Naive B cell (primary cell): Measurements from ENCODE around the gene SCIN. TPM values are rescaled to one million over a fixed set of nuclear protein-coding genes. Genes with fewer than 3 reads are reported as not detected.
"Not testable (repeated sequence)": the region's sequence is repeated elsewhere in the genome, so short reads cannot be mapped to it uniquely, and the experiment has no call there.

Experiments used
- ATAC-seq, 2 donors: fragments of 150-1000 bp; cut with Tn5 transposase; 2 replicates each; pipeline ENCODE4 v1.10.0; 2021; ENCODE audit warnings: low read depth in 2 of 2, mild to moderate bottlenecking in 2 of 2, moderate library complexity in 2 of 2
- DNase-seq: peaks from one replicate; pipeline ENCODE4 v3.0.0; 2022
- H3K27ac Mint-ChIP-seq, 6 donors: one replicate each; pipeline ENCODE4 v1.8.0; 2020 to 2022; ENCODE audit warnings: mild to moderate bottlenecking in 6 of 6, mixed read lengths in 6 of 6, moderate library complexity in 5 of 6, inconsistent platforms in 2 of 6
- H3K27me3 Mint-ChIP-seq, 3 donors: one replicate each; pipeline ENCODE4 v1.8.0; 2021 to 2022; ENCODE audit warnings: mixed read lengths in 3 of 3, mild to moderate bottlenecking in 1 of 3
- H3K36me3 Mint-ChIP-seq, 2 donors: one replicate each; pipeline ENCODE4 v1.8.0; 2020 to 2022; ENCODE audit warnings: mixed read lengths in 2 of 2, inconsistent platforms in 1 of 2, mild to moderate bottlenecking in 1 of 2
- H3K4me1 Mint-ChIP-seq, 3 donors: one replicate each; pipeline ENCODE4 v1.8.0; 2020 to 2022; ENCODE audit warnings: mixed read lengths in 3 of 3, inconsistent platforms in 1 of 3, mild to moderate bottlenecking in 1 of 3, moderate library complexity in 1 of 3
- H3K4me3 Mint-ChIP-seq, 8 donors: one replicate each; pipeline ENCODE4 v1.8.0; 2020 to 2022; ENCODE audit warnings: mild to moderate bottlenecking in 8 of 8, mixed read lengths in 8 of 8, moderate library complexity in 8 of 8, inconsistent platforms in 2 of 8
- H3K9me3 Mint-ChIP-seq, 7 donors: one replicate each; pipeline ENCODE4 v1.8.0; 2020 to 2022; ENCODE audit warnings: mixed read lengths in 7 of 7, mild to moderate bottlenecking in 5 of 7, inconsistent platforms in 2 of 7, moderate library complexity in 1 of 7
- polyA plus RNA-seq, 6 donors: library from polyadenylated mRNA; unstranded; fragments of 300-500 nt; fragmentation: Illumina TruSeq; gene quantifications; one replicate each; pipeline ENCODE4 v1.2.3, GENCODE V29; 2021; ENCODE audit warnings: low read depth in 6 of 6

SCIN gene
- under 1 TPM in 3 of 6 donors, not detected in 3; 0.11 to 0.48 (median 0.33) TPM for polyA plus RNA-seq

DNA sequence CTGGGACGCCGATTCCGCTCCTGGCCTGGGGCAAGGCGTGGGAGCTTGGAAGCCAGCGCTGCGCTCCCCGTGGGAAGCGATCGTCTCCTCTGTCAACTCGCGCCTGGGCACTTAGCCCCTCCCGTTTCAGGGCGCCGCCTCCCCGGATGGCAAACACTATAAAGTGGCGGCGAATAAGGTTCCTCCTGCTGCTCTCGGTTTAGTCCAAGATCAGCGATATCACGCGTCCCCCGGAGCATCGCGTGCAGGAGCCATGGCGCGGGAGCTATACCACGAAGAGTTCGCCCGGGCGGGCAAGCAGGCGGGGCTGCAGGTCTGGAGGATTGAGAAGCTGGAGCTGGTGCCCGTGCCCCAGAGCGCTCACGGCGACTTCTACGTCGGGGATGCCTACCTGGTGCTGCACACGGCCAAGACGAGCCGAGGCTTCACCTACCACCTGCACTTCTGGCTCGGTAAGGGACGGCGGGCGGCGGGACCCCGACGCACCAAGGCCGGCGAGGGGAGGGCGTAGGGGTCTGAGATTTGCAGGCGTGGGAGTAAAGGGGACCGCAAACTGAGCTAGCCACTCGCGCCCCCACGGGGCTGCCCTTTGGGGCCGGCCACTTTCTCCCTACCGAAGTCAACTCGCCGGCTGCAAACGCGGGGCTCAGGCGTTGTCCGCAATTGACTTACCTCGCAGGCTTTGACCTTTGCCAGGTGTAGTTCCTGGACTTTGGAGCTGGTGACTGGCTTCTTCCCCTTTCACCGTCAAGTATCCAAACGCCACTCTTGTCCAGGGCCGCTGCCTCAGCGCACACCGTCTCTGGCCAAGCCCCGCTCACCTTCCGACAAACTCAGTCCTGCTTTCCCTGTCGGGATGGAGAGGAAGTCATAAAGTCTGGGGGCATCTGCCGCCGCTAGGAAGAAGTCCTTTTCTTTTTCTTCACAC, at the start of gene SCIN:
Gene SCIN (plus strand): TSS at position 187 of the 928 bp plus-strand sequence. CDS start 67 bp downstream, at position 254.
- Mint-ChIP-seq H3K27ac (peak within 1 kb of the TSS in 2 of 6 donors; percentile 8 to 86), H3K36me3 (peaks cover 0 to 4% of the 10 kb centered on the region in 2 donors), H3K4me1 (peaks cover 12 to 26% (median 20%) of the 10 kb centered on the region in 3 donors), H3K27me3 (peaks cover 48 to 52% (median 49%) of the 10 kb centered on the region in 3 donors), H3K9me3 (no peaks in the 10 kb centered on the region), H3K4me3 (peak within 1 kb of the TSS; percentile 46 to 96 (median 84))
- ATAC-seq (peak; percentile 67 to 70), DNase-seq (peak; percentile 12)

DNA sequence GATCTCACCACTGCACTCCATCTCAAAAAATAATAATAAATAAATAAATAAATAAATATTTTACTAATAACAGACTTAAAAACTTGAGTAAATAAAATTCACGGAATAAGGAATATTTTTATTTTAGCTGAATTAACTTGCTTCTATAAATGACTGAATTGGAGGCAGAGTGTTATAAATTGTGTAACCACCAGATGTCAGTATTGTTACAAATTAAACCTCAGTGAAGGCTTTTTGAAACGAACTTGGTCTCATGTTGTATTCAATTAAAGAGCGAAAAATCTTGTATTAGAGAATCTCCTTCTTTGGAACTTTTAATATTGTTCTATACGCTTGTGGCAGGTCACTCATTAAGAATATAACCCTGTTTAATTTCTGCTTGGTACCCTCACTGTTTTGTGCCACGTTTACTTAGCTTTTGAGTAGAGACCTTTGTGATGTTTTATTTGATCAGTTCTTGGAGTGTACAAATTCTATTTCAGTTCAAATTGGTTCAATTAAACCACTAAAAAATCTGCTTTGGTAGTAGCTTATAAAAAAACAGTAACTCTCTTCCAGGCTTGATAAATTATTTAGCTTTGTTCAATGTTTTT, 45.6 kb upstream of the SCIN start:
- ATAC-seq, result no peak
- Mint-ChIP-seq H3K27me3 (peaks cover 15 to 36% (median 27%) of the 10 kb centered on the region in 3 donors), H3K27ac (no peak overlapping the region), H3K4me1 (no peaks in the 10 kb centered on the region), H3K4me3 (no peak overlapping the region), H3K9me3 (peaks cover 0 to 2% (median 0%) of the 10 kb centered on the region in 7 donors), H3K36me3 (no peaks in the 10 kb centered on the region)
- peak; percentile 12 for DNase-seq

DNA sequence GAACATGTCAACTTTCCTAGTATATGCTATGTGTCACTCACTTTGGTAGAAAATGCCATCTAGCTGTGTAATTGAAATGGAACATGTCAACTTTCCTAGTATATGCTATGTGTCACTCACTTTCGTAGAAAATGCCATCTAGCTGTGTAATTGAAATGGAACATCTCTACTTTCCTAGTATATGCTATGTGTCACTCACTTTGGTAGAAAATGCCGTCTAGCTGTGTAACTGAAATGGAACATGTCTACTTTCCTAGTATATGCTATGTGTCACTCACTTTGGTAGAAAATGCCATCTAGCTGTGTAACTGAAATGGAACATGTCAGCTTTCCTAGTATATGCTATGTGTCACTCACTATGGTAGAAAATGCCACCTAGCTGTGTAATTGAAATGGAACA, 43.8 kb upstream of the SCIN start:
- H3K36me3 Mint-ChIP-seq, H3K4me1 Mint-ChIP-seq, H3K27ac Mint-ChIP-seq, H3K9me3 Mint-ChIP-seq, H3K4me3 Mint-ChIP-seq, DNase-seq, ATAC-seq: not testable (repeated sequence)
- peaks cover 8 to 24% (median 18%) of the 10 kb centered on the region in 3 donors for H3K27me3 Mint-ChIP-seq

DNA sequence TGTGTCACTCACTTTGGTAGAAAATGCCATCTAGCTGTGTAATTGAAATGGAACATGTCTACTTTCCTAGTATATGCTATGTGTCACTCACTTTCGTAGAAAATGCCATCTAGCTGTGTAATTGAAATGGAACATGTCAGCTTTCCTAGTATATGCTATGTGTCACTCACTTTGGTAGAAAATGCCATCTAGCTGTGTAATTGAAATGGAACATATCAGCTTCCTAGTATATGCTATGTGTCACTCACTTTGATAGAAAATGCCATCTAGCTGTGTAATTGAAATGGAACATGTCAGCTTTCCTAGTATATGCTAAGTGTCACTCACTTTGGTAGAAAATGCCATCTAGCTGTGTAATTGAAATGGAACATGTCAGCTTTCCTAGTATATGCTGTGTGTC, 42.9 kb upstream of the SCIN start:
- not testable (repeated sequence) for H3K27ac Mint-ChIP-seq, H3K36me3 Mint-ChIP-seq, ATAC-seq, DNase-seq, H3K9me3 Mint-ChIP-seq, H3K4me1 Mint-ChIP-seq, H3K4me3 Mint-ChIP-seq
- peaks cover 10 to 26% (median 15%) of the 10 kb centered on the region in 3 donors for H3K27me3 Mint-ChIP-seq

DNA sequence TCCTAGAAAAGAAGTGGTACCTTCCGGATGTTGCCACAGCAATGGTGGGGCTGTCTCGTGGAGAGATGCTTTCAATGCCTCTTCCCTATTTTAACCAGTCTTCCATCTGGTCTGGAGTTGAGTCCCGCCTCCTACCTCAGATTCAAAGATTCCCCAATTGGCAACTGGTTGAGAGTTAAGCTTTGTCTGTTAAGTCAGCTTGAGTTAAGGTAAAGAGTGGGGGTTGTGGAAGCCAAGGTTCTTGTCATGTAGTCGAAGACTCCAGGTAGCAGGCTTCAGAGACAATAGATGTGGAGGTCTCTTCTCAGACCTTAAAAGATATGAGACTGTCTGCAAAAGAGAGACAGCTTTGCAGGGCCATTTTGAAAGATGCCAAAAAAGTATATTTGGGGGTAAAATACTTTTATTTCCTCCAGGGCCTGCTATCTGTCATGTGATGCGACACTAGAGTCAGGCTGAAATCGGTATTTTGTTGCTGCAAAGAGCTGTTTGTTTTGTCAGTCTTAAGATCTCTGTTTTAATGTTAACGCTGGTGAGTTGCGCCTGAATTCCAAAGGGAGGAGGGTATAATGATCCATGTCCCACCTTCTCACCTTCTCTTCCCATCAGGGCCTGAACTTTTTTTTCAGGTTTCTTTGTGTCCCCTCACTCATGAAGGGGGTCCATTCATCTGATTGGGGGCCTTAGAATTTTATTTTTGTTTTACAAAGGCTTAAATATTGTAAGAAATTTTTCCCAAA, 40.4 kb upstream of the SCIN start:
- DNase-seq (no peak), ATAC-seq (no peak)
- H3K4me1 Mint-ChIP-seq, result no peaks in the 10 kb centered on the region
- H3K9me3 Mint-ChIP-seq, result peaks cover 0 to 6% (median 0%) of the 10 kb centered on the region in 7 donors
- H3K27me3 Mint-ChIP-seq, result peaks cover 4 to 16% (median 10%) of the 10 kb centered on the region in 3 donors
- no peaks in the 10 kb centered on the region for H3K36me3 Mint-ChIP-seq
- no peak overlapping the region for H3K27ac Mint-ChIP-seq
- H3K4me3 Mint-ChIP-seq, result no peak overlapping the region

DNA sequence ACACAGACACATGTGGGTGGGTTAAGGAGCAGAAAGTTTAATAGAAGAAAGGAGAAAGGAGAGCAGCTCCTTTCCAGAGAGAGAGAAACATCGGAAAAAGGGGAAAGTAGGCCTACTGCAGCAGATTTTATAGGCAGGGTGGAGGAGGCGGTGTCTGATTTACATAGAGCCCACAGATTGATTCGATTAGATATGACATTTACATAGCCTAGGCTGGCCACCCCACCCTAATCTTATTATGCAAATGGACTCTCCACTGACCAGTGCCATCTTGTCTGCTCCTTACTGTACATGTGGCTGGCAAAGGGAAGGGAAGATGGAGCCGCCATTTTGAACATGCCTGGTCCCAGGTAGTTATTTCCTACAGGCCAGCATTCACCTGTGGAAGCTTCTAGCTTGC, 38.7 kb upstream of the SCIN start:
- H3K36me3 Mint-ChIP-seq, result no peaks in the 10 kb centered on the region
- peaks cover 0 to 6% (median 0%) of the 10 kb centered on the region in 7 donors for H3K9me3 Mint-ChIP-seq
- DNase-seq, result no peak
- peaks cover 4 to 16% (median 10%) of the 10 kb centered on the region in 3 donors for H3K27me3 Mint-ChIP-seq
- no peak overlapping the region for H3K4me3 Mint-ChIP-seq
- no peak for ATAC-seq
- H3K27ac Mint-ChIP-seq, result no peak overlapping the region
- H3K4me1 Mint-ChIP-seq, result no peaks in the 10 kb centered on the region

DNA sequence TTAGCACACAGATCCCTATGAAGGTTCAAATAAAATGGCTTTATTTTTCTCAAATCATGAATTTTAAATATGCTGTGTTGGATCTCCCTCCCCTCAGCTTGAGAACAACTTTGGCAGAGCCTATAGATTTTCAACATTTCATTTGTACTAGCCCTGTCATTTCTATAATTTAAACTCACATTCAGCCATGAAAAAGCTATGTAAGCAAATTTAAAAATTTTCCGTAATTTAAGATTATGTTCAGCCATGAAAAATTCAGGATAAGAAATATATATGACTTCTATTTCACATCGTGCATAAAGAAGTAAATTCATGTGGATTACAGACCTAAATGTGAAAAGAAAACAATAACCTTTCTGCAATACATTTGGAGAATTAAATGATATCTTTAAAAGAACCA, 36.5 kb upstream of the SCIN start:
- no peaks in the 10 kb centered on the region for H3K4me1 Mint-ChIP-seq
- peaks cover 0 to 6% (median 0%) of the 10 kb centered on the region in 7 donors for H3K9me3 Mint-ChIP-seq
- H3K36me3 Mint-ChIP-seq, result no peaks in the 10 kb centered on the region
- no peak for ATAC-seq
- DNase-seq, result no peak
- peaks cover 8 to 20% (median 10%) of the 10 kb centered on the region in 3 donors for H3K27me3 Mint-ChIP-seq
- no peak overlapping the region for H3K4me3 Mint-ChIP-seq
- no peak overlapping the region for H3K27ac Mint-ChIP-seq

DNA sequence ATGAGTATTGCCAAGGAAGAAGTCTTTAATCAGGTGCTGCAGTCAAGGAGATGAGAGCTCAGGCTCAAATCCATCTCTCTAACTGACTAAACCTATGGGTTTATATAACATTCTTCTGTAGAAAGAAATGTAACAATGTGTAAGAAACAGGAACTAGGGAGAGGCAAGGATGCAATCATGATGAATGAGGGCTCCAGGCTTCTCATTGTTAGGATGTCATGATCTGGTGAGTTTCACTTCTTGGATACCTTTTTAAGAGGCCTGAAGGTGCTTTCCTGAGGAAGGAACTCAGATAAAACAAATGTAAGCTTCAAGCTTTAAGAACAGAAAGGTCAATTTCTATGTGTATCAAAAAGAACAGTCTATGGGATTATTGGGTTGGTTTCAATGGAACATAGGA, 30.8 kb upstream of the SCIN start:
- Mint-ChIP-seq H3K9me3 (peaks cover 0 to 9% (median 0%) of the 10 kb centered on the region in 7 donors), H3K36me3 (no peaks in the 10 kb centered on the region), H3K27me3 (peaks cover 5 to 17% (median 8%) of the 10 kb centered on the region in 3 donors), H3K4me1 (no peaks in the 10 kb centered on the region), H3K27ac (no peak overlapping the region), H3K4me3 (no peak overlapping the region)
- ATAC-seq (no peak), DNase-seq (no peak)

DNA sequence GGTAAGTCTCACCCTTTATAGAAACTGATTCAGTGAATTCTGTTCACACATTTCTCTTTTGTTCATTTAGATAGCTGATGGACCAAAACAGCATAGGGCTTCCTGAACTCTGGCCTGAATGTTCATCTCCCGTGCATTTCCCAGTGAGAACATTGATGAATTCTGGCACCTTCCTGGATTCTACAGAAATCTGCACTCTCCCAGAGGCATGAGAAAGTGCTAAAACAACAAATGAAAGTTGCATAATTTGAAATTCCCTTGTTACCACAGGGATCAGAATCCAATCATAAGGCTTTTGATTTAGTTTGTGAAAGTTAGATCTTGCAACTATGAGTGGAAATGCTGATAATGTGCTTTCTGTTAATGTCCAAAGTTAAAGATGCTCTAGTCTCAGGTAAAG, 29.7 kb upstream of the SCIN start:
- Mint-ChIP-seq H3K4me1 (no peaks in the 10 kb centered on the region), H3K36me3 (no peaks in the 10 kb centered on the region), H3K27ac (no peak overlapping the region), H3K4me3 (no peak overlapping the region), H3K9me3 (peaks cover 0 to 5% (median 0%) of the 10 kb centered on the region in 7 donors), H3K27me3 (peaks cover 5 to 17% (median 8%) of the 10 kb centered on the region in 3 donors)
- ATAC-seq (no peak), DNase-seq (no peak)

DNA sequence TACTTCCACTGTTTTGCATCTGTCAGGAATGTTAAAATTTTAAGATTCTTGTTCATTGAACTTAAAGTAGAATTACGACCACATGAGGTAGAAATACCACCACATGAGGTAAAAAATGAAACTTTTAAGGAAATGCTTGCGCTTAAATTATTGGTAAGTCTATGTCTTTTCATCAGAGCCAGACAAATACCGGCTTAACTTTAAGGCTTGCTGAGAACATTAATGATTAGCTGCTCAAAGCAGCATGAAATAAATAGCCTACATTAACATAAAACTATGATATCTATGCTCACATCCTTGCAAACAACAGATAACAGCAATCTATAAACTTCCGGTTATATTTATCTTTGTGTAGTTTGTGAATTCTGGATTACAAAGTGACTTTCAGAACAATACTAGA, 26.9 kb upstream of the SCIN start:
- no peak overlapping the region for H3K4me3 Mint-ChIP-seq
- no peak overlapping the region for H3K27ac Mint-ChIP-seq
- ATAC-seq (no peak), DNase-seq (no peak)
- peaks cover 4 to 13% (median 8%) of the 10 kb centered on the region in 3 donors for H3K27me3 Mint-ChIP-seq
- peaks cover 0 to 4% (median 0%) of the 10 kb centered on the region in 7 donors for H3K9me3 Mint-ChIP-seq
- no peaks in the 10 kb centered on the region for H3K36me3 Mint-ChIP-seq
- H3K4me1 Mint-ChIP-seq, result no peaks in the 10 kb centered on the region

DNA sequence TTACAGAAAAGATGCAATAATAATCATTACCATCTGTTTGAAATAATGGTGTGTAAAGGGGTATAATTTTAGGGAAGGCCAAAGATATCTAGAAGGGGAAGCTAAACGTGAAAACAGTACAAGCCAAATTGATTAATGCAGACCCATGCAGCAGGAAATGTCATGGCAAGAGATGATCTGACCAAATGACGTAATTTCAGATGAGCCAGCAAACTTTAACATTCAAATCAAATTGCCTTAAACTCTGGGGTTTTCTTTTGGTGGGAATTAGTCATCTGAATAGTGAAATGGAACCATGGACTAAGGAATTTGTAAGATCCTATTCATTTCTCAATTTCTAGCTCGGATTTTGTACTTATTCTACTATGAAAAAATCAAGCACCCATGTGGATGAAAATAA, 21.4 kb upstream of the SCIN start:
- DNase-seq, result no peak
- Mint-ChIP-seq H3K27me3 (peaks cover 0 to 4% (median 0%) of the 10 kb centered on the region in 3 donors), H3K27ac (no peak overlapping the region)

DNA sequence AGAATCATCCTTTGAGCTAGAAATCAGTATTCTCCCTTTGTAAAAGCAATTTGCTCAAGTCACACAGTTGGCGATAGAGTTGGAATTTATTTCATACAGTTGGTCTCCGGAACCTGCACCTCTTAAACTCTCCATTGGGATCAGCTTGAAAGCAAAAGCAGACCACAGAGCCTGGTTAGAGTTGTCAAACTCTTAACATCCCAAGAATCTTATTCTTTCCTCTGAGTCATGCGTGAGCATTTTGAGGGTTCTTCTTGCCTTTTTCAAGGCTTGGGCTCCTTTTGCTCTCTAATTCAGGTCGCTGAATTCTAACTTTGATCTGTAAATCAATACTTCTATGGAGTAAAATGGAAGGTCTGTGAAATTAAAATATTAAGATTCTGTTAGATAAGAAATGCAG, 19.6 kb upstream of the SCIN start:
- DNase-seq (no peak), ATAC-seq (no peak)
- Mint-ChIP-seq H3K27me3 (no peaks in the 10 kb centered on the region), H3K9me3 (no peaks in the 10 kb centered on the region), H3K4me1 (no peaks in the 10 kb centered on the region), H3K36me3 (no peaks in the 10 kb centered on the region), H3K4me3 (no peak overlapping the region), H3K27ac (no peak overlapping the region)

More for the DNA sequence above, 21.4 kb upstream of the SCIN start:
- H3K4me3 Mint-ChIP-seq, result no peak overlapping the region
- no peaks in the 10 kb centered on the region for H3K36me3 Mint-ChIP-seq
- no peaks in the 10 kb centered on the region for H3K9me3 Mint-ChIP-seq
- no peak for ATAC-seq
- H3K4me1 Mint-ChIP-seq, result no peaks in the 10 kb centered on the region

DNA sequence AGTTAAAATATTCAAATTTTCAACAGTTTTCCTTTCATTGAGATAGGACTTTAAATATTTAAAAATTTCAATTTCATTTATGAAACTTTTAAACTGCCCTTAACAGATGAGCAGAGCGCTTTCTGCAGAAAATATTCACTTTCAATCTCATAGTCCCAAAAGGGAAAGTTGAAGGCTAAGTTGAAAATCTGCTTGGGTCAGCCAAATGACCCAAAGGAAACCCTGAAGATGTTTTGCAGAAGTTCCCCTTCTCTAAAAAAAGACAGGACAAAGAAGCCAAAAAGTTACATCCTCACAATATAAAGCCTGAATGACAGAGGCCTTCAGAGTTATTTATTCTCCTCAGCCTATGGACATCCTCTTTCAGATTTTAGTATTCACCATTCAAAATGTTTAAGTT, 17.6 kb upstream of the SCIN start:
- peaks cover 0 to 4% (median 0%) of the 10 kb centered on the region in 3 donors for H3K27me3 Mint-ChIP-seq
- no peak overlapping the region for H3K27ac Mint-ChIP-seq
- no peak overlapping the region for H3K4me3 Mint-ChIP-seq
- no peak for DNase-seq
- no peak for ATAC-seq
- H3K36me3 Mint-ChIP-seq, result peaks cover 0 to 7% of the 10 kb centered on the region in 2 donors
- H3K9me3 Mint-ChIP-seq, result peaks cover 0 to 5% (median 3%) of the 10 kb centered on the region in 7 donors
- no peaks in the 10 kb centered on the region for H3K4me1 Mint-ChIP-seq
